GM19455 (cell line): ENCODE measurements around the gene SPDYE18.
"Not testable (repeated sequence)": the region's sequence is repeated elsewhere in the genome, so short reads cannot be mapped to it uniquely, and the experiment has no call there.

Experiments
- ATAC-seq: cut with Tn5 transposase; IDR thresholded peaks from one replicate; pipeline ENCODE4 v1.9.1; 2021; ENCODE audit not compliant: unreplicated experiment

The SPDYE18 gene

GRCh38 chr7:77062557-77062956, at the start of gene SPDYE18:
SPDYE18 (minus strand) TSS chr7:77062558; CDS start chr7:77060512, 2,046 bp downstream.
- not testable (repeated sequence) for ATAC-seq

DNA sequence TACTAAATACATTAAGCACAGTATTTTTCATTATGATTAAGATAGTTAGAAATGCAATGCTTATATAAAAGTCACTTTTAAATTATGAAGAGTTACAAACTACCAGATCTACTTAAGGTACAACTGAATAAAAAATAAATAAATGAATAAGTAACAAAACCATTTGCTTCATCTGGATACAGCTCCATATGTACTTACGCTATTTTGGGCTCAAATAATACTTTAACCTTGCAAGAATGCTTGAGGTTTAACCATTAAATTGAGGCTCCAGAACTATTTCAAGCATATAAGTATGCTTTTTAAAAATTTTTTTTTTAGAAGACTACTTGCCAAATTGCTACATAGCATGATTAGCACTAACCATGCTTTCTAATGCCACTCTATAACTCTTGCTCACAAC, 46.0 kb upstream of the SPDYE18 start:
- ATAC-seq = not testable (repeated sequence)

DNA sequence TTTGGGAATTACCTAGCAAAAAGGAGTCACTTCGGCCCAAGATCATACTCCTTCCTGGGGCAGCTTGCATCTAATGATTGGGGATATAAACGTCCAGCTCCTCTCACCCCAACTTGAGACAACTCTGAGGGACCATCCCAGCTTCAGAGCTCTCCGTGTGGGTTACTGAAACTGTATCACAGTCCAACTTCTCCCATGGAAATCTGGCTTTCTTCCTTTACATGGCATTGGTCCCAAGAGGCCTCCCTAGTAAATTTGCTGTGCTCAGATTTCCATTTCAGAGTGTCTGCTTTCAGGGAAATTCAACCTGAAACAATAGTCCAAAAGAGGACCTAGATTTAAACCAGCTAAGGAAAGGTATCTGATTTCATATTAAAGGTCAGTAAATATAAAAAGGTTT, 45.3 kb upstream of the SPDYE18 start:
- ATAC-seq = not testable (repeated sequence)

DNA sequence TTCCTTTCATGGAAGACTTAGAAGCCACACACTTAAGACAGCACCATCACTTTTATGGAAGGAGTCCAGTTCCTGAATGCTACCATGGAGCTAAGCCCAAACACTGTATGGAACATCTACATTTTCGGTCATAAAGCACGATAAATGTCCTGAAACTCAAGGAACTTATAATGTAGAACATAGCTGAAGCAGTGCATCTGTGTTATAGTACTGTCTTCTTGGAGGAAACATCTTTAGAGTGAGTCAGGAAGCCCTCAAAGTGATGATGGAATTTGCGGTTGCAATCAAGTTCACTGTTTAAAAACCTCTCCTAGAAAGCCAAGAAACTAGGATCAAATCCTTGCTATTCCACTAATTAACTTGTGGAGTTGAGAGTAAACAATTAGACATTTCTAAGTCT, 43.5 kb upstream of the SPDYE18 start:
- ATAC-seq = not testable (repeated sequence)

DNA sequence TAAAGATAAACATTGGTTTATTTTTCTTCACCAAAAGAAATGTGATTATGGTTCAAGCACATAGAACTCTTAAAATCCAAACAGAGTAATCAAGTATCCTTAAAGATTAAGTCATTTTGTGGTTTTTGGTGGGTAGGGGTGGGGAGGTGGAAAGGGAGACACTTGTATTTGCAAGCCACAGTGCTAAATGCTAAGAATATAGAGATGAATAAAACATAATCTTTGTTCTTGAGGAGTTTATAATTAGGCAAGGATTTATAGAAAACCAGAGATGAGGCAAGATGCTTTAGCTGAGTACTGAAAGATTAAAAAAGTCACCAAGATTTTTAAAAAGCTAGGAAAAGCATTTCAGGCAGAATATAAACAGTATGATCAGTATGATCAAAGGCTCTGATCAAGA, 40.3 kb upstream of the SPDYE18 start:
- not testable (repeated sequence) for ATAC-seq

- not testable (repeated sequence) for ATAC-seq
Observed at GRCh38 chr7:77101187-77101586, 38.8 kb upstream of the SPDYE18 start.

- ATAC-seq = not testable (repeated sequence)
Observed at GRCh38 chr7:77100501-77100900, 38.1 kb upstream of the SPDYE18 start.

DNA sequence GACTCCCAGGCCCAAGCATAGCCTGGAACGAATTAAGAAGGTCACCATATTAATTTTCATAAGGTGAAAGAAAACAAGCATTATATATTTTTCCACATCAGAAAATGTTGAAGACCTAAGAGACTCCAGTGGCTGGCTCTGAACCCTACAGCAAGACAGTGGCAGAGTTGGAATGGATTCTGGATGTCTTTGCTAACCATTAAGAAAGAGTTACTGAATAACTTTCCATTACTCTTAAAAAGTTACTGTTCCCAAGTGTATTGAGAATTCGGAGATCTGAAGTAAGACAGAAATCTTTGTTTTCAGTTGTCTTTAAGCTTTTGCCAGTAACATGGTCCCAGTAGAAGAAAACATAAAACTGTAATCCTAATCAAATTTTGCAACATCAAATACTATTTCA, 29.9 kb upstream of the SPDYE18 start:
- not testable (repeated sequence) for ATAC-seq

- not testable (repeated sequence) for ATAC-seq
Observed at GRCh38 chr7:77082192-77082591, 19.8 kb upstream of the SPDYE18 start.

- not testable (repeated sequence) for ATAC-seq
Observed at GRCh38 chr7:77080236-77080635, 17.9 kb upstream of the SPDYE18 start.

GRCh38 chr7:77079624-77080023, 17.3 kb upstream of the SPDYE18 start:
- not testable (repeated sequence) for ATAC-seq

- ATAC-seq = not testable (repeated sequence)
Observed at GRCh38 chr7:77079112-77079511, 16.8 kb upstream of the SPDYE18 start.

- ATAC-seq = not testable (repeated sequence)
Observed at GRCh38 chr7:77077060-77077459, 14.7 kb upstream of the SPDYE18 start.

- ATAC-seq = not testable (repeated sequence)
Observed at GRCh38 chr7:77074786-77075396, 12.5 kb upstream of the SPDYE18 start.

- ATAC-seq = not testable (repeated sequence)
Observed at GRCh38 chr7:77071108-77071507, 8.8 kb upstream of the SPDYE18 start.

DNA sequence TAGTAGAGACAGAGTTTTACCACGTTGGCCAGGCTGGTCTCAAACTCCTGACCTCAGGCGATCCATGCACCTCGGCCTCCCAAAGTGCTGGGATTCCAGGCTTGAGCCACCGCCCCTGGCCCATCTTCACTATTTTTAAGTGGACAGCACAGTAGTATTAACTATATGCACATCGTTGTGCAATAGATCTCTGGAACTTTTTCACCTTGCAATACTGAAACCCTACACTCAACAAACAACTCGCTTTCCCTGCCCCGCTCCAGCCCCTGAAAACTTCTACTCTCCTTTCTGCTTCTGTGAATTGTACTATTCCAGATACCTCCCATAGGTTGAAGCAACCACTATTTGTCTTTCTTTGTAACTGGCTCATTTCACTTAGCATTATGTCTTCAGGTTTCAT, 3.5 kb upstream of the SPDYE18 start:
- ATAC-seq = not testable (repeated sequence)

- not testable (repeated sequence) for ATAC-seq
Observed at GRCh38 chr7:77063732-77064131, 1.4 kb upstream of the SPDYE18 start.

DNA sequence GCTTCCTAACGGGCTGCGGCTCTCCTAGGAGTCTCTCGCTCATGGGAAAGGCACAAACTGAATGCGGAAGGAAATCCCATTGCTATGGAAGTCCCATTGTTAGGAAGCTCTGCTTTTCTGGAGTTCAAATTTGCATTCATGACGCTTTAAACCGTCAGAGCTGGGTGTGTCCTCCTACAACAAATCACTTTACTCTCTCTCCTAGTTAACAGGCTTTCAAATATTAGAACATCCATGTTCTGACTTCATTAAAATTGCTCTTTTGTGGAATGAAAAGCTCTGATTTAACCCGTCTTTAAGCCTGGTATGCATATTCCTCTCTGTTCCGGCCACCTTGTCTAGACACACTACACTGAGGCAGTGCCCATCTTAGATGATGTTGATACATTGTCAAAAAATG, 30.1 kb downstream of the SPDYE18 start, which contains the start of gene SPDYE17:
Gene SPDYE17 (minus strand): TSS at position 101 of the 400 bp plus-strand sequence. CDS start 1,791 bp downstream, outside the sequence.
- ATAC-seq = not testable (repeated sequence)

GRCh38 chr7:77026349-77026748, 36.0 kb downstream of the SPDYE18 start:
- ATAC-seq = not testable (repeated sequence)

- ATAC-seq = not testable (repeated sequence)
Observed at GRCh38 chr7:77010074-77010680, 52.2 kb downstream of the SPDYE18 start.

DNA sequence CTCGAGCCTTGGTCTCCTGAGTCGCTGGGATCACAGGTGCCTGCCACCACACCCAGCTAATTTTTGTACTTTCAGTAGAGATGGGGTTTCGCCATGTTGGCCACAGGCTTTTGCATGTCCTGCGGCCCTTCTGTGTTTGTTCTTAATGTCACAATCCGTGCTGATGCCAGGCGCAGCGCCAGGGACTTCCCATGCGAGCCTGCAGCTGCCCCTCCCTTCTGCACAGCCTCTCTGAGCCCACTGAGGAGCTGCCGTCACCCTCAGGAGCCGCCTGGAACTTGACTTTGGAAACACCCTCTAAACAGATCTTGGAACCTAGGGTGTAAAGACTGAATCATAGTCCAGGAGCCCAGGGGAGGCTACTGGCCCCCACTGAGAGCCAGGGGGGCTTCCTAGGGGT, 54.4 kb downstream of the SPDYE18 start:
- ATAC-seq = not testable (repeated sequence)
